GM18520 (cell line): Measurements from ENCODE around the gene ANKIB1.
A peak's percentile ranks its signal among the peaks of the same experiment; 100 is the strongest.

Experiments
- ATAC-seq: cut with Tn5 transposase; IDR thresholded peaks from one replicate; pipeline ENCODE4 v1.9.1; 2021; ENCODE audit not compliant: unreplicated experiment

Gene ANKIB1

DNA sequence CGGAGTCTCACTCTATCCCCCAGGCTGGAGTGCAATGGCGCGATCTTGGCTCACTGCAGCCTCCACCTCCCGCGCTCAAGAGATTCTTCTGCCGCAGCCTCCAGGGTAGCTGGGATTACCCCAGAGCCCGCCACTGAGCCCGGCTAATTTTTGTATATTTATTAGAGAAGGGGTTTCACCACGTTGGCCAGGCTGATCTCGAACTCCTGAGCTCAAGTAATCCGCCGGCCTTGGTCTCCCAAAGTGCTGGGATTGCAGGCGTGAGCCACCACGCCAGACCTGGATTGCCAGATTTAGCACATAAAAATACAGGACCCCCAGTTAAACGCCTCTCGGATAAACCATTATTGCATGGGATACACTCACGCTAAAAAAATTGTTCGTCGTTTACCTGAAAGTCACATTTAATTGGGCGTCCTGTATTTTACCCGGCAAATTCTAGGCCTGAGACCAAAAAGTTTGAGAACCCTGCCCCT is 201.1 kb downstream of the ANKIB1 start:
- no peak for ATAC-seq

DNA sequence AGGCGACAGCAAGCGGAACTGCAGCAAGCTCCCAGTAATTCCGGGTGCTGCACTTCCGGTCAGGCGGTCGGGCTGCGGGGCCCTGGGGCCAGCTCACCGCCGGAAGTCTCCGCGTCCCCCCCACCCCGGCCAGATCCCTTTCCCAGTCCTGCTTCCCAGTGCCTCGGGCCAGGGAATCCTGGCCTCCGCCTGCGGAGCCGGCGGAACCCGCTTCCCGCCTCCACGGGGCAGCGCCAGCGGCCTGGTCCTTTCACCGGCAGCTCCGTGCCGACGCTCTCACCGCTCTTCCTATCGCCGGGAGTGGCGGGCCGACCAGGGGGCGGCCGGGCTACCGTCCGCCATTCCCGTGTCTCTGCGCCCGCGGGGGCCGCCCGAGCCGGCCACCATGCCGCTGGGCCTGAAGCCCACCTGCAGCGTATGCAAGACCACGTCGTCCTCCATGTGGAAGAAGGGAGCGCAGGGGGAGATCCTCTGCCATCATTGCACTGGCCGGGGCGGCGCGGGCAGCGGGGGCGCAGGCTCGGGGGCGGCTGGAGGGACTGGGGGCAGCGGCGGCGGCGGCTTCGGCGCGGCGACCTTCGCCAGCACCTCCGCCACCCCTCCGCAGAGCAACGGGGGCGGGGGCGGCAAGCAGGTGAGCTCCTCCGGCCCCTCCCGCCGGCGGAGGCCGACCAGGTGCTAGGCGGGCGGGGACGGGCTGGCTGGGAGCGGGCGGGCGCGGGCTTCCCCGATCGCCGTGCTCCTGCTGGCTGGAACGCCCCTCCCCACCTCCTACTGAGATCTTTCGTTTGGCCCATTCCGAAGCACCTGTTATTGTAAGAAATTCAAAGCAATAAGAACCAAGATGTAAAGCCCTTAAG is 201.8 kb downstream of the ANKIB1 start, which contains the start of gene GATAD1:
Gene GATAD1 (plus strand): TSS at position 138 of the 860 bp plus-strand sequence. CDS start 248 bp downstream, at position 386.
- ATAC-seq: peak; percentile 82

DNA sequence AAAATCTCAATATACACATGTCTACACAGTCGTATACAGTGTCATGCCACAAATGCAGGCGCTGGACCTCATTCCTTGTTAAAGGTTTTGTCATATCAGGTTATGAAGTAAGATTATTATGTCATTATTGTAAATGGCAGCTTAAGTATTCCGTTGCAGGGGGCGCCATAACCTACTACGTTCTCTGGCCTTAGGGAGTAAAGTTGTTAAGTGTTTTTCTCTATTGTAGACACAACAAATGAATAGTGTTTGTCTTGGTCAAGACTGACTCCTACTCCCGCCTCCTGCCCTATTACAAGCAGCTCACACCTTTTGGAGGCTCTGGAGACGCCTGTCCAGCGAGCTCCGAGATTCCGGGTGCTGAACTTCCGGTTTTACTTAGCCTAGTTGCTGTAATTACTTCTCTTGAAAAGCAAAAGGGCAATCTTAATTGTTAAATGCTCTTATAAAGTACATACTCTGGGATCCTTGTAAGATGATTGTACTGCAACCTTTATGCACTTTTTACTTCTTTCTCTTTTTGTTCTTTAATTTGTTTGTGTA is 202.5 kb downstream of the ANKIB1 start:
- peak; percentile 28 for ATAC-seq
